ENCODE data around the gene ZNF74.
"Not testable (repeated sequence)": the region's sequence is repeated elsewhere in the genome, so short reads cannot be mapped to it uniquely, and the experiment has no call there.

The ZNF74 gene

DNA sequence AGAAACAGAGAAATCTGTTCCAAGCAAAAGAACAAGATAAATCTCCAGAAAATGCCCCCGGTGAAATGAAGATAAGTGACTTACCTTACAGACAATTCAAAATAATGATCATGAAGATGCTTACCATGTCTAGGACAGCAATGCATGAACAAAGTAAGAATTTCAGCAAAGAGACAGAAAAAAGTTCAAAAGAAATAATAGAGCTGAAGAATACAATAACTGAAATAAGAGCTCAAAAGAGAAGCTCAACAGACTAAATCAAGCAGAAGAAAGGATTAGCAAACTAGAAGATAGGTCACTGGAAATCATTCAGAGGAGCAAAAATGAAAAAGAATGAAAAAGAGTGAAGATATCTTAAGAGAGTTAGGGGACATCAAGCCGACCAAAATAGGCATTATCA is 19.8 kb upstream of the ZNF74 start:
- in situ Hi-C loops (cut with MboI; ENCODE audit: low sequenced_read_pairs): not testable (repeated sequence)

DNA sequence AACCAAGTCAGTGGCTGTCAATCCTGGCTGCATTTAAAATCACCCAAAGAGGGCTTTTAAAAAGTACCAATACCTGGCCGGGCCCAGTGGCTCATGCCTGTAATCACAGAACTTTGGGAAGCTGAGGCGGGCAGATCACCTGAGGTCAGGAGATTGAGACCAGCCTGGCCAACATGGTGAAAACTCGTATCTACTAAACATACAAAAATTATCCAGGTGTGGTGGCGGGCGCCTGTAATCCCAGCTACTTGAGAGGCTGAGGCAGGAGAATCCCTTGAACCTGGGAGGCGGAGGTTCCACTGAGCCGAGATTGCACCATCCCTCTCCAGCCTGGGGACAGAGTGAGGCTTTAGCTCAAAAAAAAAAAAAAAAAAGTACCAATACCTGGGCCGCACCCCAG is 17.7 kb upstream of the ZNF74 start:
- in situ Hi-C loops (cut with MboI; ENCODE audit: low sequenced_read_pairs): not testable (repeated sequence)

DNA sequence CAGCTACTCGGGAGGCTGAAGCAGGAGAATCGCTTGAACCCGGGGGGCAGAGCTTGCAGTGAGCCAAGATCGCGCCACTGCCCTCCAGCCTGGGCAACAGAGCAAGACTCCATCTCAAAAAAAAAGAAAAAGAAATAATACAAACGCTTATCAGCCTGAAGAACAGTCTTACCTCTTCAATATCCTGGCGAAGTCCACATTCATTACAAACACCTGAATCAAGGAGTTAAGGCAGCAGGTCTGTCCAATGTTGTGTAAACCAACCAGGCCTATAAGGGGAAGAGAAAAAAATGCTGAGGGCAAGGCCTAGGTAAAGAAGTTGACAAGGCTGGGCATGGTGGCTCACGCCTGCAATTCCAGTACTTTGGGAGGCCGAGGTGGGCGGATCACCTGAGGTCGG is 17.0 kb upstream of the ZNF74 start:
- in situ Hi-C loops (cut with MboI; ENCODE audit: low sequenced_read_pairs): not testable (repeated sequence)

DNA sequence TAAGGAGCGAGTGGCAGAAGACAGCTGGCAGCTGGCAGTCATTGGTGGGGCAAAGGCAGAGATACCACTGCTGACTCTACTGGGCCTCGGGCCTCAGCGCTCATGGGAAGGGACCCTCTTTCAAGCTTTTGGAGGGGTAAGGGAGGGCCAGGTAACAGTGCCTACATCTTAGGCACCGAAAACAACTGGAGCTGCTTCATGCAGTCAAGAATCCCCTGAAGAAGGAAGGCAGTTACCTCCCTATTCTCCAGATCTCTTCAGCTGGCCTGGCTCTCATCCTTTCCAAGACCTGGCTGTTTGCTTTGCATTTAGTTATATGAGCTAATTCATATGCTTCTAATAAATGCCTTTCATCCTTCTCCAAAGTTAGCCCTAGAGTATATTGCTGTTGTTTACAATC is 15.8 kb upstream of the ZNF74 start:
- in situ Hi-C loops (cut with MboI; ENCODE audit: low sequenced_read_pairs): no loop called here

DNA sequence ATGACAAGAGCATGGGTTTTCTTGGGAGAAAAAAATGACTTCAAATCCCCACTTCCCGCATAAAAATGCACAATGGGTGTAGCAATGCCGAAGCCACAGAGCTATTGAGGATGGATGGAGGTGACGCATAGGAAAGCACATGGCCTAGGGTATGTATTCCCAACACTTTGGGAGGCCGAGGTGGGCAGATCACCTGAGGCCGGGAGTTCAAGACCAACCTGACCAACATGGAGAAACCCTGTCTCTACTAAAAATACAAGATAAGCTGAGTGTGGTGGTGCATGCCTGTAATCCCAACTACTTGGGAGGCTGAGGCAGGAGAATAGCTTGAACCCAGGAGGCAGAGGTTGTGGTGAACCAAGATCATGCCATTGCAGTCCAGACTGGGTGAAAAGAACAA is 15.3 kb upstream of the ZNF74 start:
- in situ Hi-C loops (cut with MboI; ENCODE audit: low sequenced_read_pairs): not testable (repeated sequence)

DNA sequence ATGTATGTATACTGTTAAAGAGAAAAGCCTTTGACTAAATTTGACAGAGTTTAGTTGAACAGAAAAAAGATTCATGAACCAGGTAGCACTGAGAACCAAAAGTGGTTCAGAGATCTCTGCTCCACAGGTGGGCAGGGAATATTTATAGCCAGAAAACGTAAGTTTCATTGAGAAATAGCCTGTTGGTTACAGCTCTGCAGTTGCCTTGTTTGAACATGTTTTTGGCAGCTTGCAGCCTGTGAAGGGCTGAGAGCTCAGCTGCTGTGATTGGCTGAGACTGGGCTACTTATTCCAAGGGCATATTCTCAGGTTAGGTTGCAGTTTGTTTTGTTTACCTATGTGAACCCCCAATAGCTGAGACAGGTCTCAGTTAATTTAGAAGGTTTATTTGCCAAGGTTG is 13.5 kb upstream of the ZNF74 start:
- in situ Hi-C loops (cut with MboI; ENCODE audit: low sequenced_read_pairs): no loop called here

DNA sequence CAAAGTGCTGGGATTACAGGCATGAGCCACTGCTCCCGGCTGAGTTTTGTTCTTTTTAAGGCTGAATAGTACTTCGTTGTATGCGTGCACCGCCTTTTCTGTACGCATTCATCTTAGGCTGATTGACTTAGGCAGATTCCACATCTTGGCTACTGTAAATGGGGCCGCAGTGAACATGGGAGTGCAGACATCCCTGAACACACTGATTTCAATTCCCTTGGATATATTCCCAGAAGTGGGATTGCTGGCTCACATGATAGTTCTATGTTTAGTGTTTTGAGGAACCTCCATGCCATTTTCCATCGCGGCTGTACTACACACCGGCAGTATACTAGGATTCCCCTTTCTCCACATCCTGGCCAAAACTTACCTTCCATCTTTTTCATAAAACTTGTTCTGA is 10.4 kb upstream of the ZNF74 start:
- in situ Hi-C loops (cut with MboI; ENCODE audit: low sequenced_read_pairs): no loop called here

DNA sequence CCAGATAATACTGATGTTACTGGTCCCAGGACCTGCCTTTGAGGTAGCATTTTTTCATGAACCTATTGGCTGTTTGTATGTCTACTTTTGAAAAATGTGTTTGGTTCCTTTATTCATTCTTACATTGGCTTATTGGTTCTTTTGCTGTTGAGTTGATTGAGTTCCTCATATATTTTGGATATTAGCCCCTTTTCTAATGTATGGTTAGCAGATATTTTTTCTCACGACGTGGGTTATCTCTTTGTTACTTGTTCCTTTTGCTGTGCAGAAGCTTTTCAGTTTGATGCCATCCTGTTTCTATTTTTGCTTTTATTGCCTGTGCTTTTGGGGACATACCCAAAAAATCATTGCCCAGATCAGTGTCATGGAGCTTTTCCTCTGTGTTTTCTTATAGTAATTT is 9.8 kb upstream of the ZNF74 start:
- in situ Hi-C loops (cut with MboI; ENCODE audit: low sequenced_read_pairs): no loop called here

DNA sequence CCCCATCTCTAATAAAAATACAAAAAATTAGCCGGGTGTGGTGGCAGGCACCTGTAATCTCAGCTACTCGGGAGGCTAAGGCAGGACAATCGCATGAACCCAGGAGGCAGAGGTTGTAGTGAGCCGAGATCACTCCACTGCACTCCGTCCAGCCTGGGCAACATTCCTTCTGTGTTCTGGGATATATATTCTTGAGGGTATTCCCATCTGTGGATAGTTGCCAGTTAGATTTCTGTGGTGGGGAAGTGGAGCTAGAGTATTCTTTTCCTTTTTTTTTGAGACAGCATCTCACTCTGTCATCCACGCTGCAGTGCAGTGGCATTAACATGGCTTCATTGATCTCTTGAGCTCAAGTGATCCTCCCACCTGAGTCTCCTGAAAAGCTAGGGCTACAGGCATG is 9.1 kb upstream of the ZNF74 start:
- in situ Hi-C loops (cut with MboI; ENCODE audit: low sequenced_read_pairs): no loop called here

DNA sequence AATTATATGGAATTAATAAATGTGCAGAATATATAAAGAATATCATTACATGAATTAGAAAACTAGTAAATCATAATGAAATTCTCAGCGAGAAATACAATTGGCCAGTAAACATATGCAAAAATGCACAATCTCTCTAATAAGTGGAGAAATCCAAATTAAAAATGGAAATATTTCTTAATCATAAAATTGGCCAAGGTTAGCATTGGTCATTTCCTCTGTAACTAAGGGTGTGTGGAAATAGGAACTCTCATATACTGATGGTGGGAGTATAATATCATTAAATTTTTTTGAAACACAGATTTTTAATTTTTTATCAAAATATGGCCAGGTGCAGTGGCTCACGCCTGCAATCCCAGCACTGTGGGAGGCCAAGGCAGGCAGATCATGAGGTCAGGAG is 7.6 kb upstream of the ZNF74 start:
- in situ Hi-C loops (cut with MboI; ENCODE audit: low sequenced_read_pairs): no loop called here

DNA sequence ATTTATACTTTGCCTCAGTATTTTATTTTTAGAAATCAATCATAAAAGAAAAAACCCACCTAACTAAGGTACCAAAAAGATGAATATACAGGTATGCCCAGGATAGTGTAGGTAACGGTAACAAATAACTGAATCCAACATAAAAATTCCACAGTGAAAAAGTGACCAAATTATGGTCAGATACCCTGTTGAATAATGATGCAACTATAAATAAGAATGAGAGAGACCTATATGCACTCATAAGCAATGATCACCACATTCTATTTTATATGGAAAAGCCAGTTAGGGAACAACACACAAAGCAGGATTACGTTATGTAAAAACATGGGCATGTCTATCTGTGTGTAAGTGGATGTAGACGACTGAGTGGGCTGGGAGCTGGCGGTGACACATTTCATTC is 7.0 kb upstream of the ZNF74 start:
- in situ Hi-C loops (cut with MboI; ENCODE audit: low sequenced_read_pairs): no loop called here

DNA sequence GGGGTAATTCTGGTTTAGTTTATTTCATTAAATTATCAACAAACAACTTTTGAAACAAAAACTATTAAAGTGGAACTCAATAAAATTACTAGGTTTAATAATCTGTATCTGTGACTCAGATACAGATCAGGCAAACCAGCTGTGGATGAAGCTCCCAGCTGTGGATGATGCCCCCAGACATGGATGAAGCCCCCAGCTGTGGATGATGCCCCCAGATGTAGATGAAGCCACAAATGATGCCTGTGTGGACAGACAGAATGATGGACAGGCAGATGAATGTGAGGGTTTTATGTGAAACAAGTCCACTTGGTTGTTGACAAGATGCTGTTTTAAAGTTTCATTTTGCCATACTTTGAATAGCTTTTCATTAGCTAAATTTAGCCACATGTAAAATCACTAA is 5.8 kb upstream of the ZNF74 start:
- in situ Hi-C loops (cut with MboI; ENCODE audit: low sequenced_read_pairs): no loop called here

DNA sequence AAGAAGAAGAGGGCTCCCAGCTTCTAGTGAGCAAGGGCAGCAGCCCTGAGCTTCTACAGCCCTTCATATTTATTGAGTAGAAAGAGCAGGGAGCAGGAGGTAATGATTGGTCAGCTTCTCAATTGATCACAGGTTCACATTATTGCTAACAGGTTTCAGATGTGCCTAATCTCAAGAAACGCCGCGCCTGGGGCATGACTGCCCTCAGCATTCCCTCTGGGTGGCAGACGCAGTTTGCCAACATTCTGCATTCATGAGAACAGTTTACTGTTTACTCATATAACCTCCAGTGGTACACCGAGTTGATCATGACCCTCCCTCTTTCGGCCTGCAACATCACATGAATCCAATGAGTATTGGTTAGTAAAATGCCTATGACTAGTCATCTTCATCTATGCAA is 4.7 kb upstream of the ZNF74 start:
- in situ Hi-C loops (cut with MboI; ENCODE audit: low sequenced_read_pairs): no loop called here

DNA sequence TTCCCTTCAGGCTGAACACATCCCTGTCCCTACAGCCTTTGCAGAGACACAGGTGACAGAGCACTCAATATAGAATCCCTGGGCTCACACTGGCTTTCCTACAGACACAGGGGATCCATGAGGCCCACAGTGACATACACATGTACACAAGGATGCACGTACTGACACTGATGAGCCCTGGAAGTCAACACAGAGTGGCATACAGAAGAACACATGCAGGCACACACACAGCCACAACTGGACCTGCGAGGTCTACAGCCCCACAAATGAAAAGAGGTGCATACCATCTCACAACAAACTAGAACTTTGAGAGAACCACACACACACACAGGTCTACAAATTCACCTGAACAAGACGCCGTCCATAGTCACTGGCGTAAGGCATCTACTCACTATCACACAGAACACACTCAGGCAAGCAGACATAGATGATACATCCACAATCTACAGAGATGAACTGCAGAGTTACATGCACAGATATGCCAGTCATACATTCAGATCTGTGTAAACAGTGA is 3.5 kb upstream of the ZNF74 start:
- in situ Hi-C loops (cut with MboI; ENCODE audit: low sequenced_read_pairs): no loop called here

DNA sequence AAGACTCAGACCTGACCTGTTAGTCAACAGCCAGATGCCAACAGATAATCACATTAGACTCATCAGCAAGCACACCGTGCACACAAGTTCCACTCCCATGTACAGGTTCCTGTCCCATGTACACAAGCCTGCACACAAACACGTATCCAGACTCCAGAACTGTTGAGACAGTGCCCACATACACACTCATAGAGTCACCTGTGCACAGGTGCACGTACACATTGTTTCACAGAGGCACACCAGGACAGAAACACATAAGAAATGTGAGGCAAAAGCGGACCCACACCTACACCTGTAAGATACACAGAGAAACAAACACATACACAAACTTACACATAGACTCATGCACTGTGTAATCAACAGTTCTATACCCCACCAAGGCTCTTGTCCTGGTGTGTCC is 2.7 kb upstream of the ZNF74 start:
- in situ Hi-C loops (cut with MboI; ENCODE audit: low sequenced_read_pairs): no loop called here

DNA sequence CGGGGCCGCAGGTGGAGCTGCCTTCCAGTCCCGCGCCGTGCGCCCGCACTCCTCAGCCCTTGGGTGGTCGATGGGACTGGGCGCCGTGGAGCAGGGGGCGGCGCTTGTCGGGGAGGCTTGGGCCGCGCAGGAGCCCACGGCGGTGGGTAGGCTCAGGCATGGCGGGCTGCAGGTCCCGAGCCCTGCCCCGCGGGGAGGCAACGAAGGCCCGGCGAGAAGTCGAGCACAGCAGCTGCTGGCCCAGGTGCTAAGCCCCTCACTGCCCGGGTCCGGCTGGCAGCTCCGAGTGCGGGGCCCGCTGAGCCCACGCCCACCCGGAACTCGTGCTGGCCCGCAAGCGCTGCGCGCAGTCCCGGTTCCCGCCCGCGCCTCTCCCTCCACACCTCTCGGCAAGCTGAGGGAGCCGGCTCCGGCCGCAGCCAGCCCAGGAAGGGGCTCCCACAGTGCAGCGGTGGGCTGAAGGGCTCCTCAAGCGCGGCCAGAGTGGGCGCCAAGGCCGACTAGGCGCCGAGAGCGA is 1.5 kb upstream of the ZNF74 start:
- in situ Hi-C loops (cut with MboI; ENCODE audit: low sequenced_read_pairs): not testable (repeated sequence)

DNA sequence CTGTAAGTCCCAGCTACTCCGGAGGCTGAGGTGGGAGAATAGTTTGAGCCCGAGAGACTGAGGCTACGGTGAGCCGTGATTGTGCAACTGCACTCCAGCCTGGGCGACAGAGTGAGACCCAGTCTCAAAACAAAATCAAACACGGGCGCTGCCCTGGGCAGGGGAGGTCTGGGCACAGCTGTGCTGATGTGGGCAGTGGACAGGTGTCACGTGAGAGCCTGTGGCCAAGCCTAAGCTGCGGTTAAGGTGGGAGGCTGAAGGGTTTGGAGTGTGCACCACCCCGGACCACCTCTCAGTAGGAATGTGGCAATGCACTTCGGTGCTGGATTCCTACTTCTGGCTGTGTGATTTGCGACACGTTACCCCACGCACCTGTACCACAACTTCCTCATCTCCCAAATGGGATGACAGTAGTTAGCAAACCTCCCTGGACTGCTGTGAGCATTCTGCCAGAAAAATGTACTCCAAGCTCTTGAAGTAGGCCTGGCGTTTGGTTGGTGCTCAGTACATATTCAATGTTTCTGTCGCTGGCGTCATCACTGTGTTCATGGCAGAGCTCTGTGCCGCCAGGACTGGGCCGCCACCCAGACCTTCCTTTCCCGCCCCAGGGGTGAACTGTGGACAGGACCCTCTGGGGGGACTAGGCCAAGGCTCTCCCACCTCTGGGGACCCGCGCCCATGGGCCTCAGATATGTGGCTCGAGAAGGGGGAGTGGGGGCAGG is 807 bp upstream of the ZNF74 start:
- in situ Hi-C loops (cut with MboI; ENCODE audit: low sequenced_read_pairs): no loop called here

DNA sequence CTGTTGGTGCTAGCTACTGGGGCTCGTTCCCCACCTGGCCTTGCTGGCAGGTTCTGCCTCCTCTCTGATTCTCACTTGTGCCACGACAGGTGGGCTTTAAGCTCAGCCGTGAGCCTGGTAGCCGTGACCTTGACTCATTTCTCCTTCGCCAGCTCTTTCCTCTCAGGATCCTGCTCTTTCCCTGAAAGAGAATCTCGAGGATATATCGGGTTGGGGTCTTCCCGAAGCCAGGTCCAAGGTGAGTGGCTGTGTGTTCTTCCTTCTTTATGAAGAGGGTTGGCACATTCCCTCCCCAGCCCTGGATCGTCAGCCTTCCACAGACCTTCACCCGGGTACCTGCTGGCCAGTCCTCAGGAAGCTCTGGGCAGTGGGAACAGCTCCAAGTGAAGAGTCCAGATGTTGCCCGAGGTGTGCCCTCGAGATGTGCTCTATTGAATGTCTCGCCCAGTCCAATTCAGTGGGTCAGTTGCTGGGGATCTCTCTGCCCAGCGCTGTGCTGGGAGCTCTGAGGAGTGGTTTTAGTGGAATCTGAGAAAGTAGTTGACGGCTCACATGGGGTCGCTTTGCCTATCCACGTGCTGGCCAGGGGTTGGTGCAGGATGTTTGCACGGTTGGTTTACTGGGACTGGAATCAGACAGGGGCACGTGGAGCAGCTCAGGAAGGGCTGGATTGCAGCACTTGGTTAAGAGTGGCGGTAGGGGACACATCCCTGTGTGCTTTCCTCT is 1.4 kb downstream of the ZNF74 start:
- in situ Hi-C loops (cut with MboI; ENCODE audit: low sequenced_read_pairs): no loop called here

DNA sequence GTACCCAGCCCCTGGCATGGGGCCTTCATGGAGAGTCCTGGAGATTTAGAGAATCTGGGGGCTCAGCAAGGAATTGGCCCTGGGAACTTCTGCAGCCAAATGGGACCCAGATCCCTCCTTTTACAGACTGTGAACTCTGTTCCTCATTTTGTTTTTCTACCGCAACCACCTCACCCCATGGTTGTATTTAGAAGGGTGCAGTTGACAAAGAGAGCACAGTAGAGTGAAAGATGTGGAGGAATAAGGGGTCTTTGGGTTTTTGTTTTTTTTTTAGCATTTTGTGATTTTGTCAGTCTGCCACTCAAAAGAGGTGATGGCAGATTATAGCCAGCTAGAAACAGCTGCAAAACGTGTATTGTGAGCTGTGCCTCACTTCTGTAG is 1.9 kb downstream of the ZNF74 start:
- in situ Hi-C loops (cut with MboI; ENCODE audit: low sequenced_read_pairs): no loop called here

DNA sequence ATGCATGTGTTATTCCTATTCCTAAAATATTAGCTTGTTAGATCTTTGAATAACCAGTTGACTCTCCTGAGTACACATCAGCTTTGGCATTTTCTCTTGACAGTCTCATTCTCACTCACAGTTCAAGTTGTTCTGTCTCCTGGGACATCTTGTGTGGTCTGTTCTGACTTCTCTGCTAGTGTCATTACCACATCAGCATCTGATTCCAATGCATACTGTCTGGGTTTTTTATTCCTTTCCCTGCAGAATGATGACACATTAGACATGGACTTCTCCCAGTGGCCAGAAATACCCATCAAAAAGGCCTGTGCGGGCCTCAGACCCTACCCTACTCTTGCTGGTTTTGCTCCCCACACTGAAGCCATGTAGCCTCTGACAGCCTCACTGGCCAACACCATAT is 2.7 kb downstream of the ZNF74 start:
- in situ Hi-C loops (cut with MboI; ENCODE audit: low sequenced_read_pairs): no loop called here

DNA sequence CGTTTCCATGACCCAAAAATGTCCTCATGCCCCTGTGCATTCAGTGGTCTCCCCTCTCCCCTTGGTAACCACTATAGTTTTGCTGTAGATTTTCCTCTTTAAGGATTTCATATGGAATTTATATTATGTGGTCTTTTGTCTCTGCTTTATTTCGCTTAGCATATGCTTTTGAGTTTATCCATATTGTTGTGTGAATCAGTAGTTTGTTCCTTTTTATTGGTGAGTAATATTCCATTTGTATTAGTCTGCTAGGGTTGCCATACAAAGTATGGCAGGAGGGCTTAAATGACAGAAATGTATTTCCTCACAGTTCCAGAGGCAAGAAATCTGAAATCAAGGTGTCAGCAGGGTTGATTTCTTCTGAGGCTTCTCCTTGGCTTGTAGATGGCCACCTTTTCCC is 3.5 kb downstream of the ZNF74 start:
- in situ Hi-C loops (cut with MboI; ENCODE audit: low sequenced_read_pairs): no loop called here

DNA sequence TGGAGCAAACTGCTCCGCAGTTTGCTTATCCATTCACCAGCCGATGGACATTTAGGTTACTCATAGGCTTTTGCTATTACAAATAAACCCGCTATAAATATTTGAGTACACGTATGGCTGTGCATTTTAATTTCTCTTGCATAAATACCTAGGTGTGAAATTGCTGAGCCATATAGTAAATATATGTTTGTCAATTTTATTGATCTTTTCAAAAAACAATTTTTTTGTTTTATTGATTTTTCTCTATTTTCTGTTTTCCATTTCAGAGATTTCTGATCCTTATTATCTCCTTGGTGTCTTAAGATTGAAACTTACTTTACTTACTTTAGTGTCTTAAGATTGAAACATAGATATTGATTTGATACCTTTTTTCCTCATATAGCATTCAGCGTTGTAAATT is 4.5 kb downstream of the ZNF74 start:
- in situ Hi-C loops (cut with MboI; ENCODE audit: low sequenced_read_pairs): no loop called here
